Ascending aorta (tissue), 2 donors: ENCODE data around the gene SLC30A10. TPM values are rescaled to one million over a fixed set of nuclear protein-coding genes. Genes with fewer than 3 reads are reported as not detected.
"Not testable (repeated sequence)": the region's sequence is repeated elsewhere in the genome, so short reads cannot be mapped to it uniquely, and the experiment has no call there.

Experiments
- DNase-seq, 2 donors: peaks; one replicate each; pipeline ENCODE4 v3.0.0-alpha.2; 2019; ENCODE audit warnings: low spot score in 2 of 2
- H3K27ac ChIP-seq, 2 donors: fragments of 200-600 bp; sonication (generic); one replicate each; pipeline ENCODE4 v1.5.1; 2016 to 2017; ENCODE audit warnings: mild to moderate bottlenecking in 1 of 2
- H3K27me3 ChIP-seq: fragments of 200-600 bp; sonication (generic); one replicate; pipeline ENCODE4 v1.5.1; 2017
- H3K36me3 ChIP-seq, 2 donors: fragments of 200-600 bp; sonication (generic); one replicate each; pipeline ENCODE4 v1.5.1; 2016
- H3K4me1 ChIP-seq, 2 donors: fragments of 200-600 bp; sonication (generic); one replicate each; pipeline ENCODE4 v1.5.1; 2016 to 2017; ENCODE audit warnings: mild to moderate bottlenecking in 1 of 2
- H3K4me3 ChIP-seq, 2 donors: fragments of 200-600 bp; sonication (generic); one replicate each; pipeline ENCODE4 v1.5.1; 2016 to 2017; ENCODE audit warnings: mild to moderate bottlenecking in 1 of 2
- H3K9me3 ChIP-seq, 2 donors: fragments of 200-600 bp; sonication (generic); one replicate each; pipeline ENCODE4 v1.5.1; 2016
- CTCF ChIP-seq, 3 experiments: fragments of 200-600 bp in 2 of 3; fragments of 450-650 bp in 1 of 3; sonication (generic) in 2 of 3; IDR thresholded peaks; one replicate each; pipeline ENCODE4 v1.5.1; 2016 to 2019; ENCODE audit warnings: antibody characterized with exemption in 3 of 3, mild to moderate bottlenecking in 1 of 3, moderate library complexity in 1 of 3
- intact Hi-C: fragments of 100-400 bp; cut with DNase I; formaldehyde crosslinking; loops from one replicate; pipeline ENCODE4 v1.15.1; 2023
- total RNA-seq: library from RNA; depleted of rRNA; stranded (reverse); fragments of >200 nt; gene quantifications from one replicate; pipeline ENCODE4 v1.1.0, GENCODE V29; 2016

Gene SLC30A10
- total RNA-seq, 1 donor from 2014 or later = not detected

DNA sequence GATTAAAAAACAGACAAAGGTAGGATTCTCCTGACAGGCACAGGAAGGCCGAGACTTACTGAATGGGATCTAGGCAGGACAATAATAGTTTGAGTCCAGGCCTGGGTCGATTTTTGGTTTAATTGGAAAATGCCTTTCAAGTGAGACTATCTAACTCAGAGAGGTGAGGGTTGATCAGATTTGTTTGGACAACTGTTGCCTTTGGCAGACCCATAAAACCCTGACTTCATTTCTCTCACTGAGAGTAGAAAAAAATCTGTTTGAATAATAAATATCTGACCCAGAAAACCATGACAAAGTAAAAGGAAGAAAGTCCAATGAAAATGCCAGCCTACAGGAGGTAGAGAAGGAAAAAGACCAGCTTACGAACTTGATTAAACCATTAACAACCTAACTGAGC, 12.3 kb upstream of the SLC30A10 start:
- no peak for DNase-seq
- Histone ChIP-seq H3K27ac (no peak overlapping the region), H3K27me3 (no peaks in the 10 kb centered on the region), H3K4me1 (no peaks in the 10 kb centered on the region), H3K36me3 (no peaks in the 10 kb centered on the region), H3K9me3 (no peaks in the 10 kb centered on the region), H3K4me3 (no peak overlapping the region)
- no peak for TF ChIP-seq CTCF (IDR thresholded peaks at IDR 0.05)
- intact Hi-C loops = no loop called here

DNA sequence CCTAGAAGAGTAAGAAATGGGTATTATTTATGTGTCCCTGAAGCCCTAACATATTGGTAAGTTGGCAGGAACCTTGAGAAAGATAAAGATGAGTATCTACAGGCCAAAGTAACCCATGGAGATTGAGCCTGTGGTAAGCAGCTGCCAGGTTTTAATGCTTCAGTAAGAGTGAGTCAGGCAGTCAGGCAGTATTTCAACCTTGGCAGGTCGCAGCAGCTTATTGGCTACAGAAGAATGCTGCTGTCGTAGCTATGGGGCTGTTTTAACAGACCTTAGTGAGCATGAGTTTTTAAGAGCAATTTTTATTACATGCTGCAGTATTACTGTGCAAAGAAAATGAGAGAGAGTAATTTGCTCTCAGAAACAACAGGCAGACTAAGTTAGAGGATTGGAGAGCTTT, 10.3 kb upstream of the SLC30A10 start:
- Histone ChIP-seq H3K27me3 (no peaks in the 10 kb centered on the region), H3K4me1 (no peaks in the 10 kb centered on the region), H3K36me3 (no peaks in the 10 kb centered on the region), H3K27ac (no peak overlapping the region), H3K9me3 (no peaks in the 10 kb centered on the region), H3K4me3 (no peak overlapping the region)
- intact Hi-C loops = no loop called here
- DNase-seq = no peak
- no peak for TF ChIP-seq CTCF (IDR thresholded peaks at IDR 0.05)

GRCh38 chr1:219933763-219934162, 5.4 kb upstream of the SLC30A10 start:
- not testable (repeated sequence) for H3K4me1 ChIP-seq

GRCh38 chr1:219931033-219931432, 2.7 kb upstream of the SLC30A10 start:
- no peak for DNase-seq
- Histone ChIP-seq H3K36me3 (no peaks in the 10 kb centered on the region), H3K27me3 (peaks cover 3% of the 10 kb centered on the region), H3K9me3 (no peaks in the 10 kb centered on the region), H3K4me3 (no peak overlapping the region), H3K27ac (no peak overlapping the region), H3K4me1 (no peaks in the 10 kb centered on the region)
- intact Hi-C loops = no loop called here
- no peak for TF ChIP-seq CTCF (IDR thresholded peaks at IDR 0.05)

More at GRCh38 chr1:219933763-219934162, 5.4 kb upstream of the SLC30A10 start:
- H3K27ac ChIP-seq, intact Hi-C loops, H3K36me3 ChIP-seq, DNase-seq, H3K4me3 ChIP-seq, H3K9me3 ChIP-seq, H3K27me3 ChIP-seq: not testable (repeated sequence)

DNA sequence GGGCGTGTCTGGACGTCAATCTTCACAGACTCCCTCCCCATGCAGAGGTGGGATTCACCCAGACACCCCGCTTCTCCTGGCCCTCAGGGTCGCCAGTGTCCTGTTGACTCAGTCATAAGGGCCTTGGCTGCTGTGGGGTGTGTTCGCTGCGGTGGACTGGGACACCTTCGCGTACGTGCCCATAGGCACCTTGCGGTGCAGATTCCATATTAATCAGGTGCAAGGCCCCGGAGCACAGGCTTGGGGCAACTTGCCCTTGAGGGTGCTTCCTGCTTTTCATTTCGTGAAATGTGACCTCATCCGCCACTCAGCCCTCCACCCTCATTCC, 398 bp upstream of the SLC30A10 start:
- peaks cover 3% of the 10 kb centered on the region for H3K27me3 ChIP-seq
- no peaks in the 10 kb centered on the region for H3K9me3 ChIP-seq
- no peak overlapping the region for H3K27ac ChIP-seq
- TF ChIP-seq CTCF (IDR thresholded peaks at IDR 0.05) = no peak
- H3K4me1 ChIP-seq = no peaks in the 10 kb centered on the region
- H3K4me3 ChIP-seq = peak overlapping the region in 1 of 2 donors; percentile 61
- DNase-seq = no peak
- no peaks in the 10 kb centered on the region for H3K36me3 ChIP-seq
- intact Hi-C loops = no loop called here

DNA sequence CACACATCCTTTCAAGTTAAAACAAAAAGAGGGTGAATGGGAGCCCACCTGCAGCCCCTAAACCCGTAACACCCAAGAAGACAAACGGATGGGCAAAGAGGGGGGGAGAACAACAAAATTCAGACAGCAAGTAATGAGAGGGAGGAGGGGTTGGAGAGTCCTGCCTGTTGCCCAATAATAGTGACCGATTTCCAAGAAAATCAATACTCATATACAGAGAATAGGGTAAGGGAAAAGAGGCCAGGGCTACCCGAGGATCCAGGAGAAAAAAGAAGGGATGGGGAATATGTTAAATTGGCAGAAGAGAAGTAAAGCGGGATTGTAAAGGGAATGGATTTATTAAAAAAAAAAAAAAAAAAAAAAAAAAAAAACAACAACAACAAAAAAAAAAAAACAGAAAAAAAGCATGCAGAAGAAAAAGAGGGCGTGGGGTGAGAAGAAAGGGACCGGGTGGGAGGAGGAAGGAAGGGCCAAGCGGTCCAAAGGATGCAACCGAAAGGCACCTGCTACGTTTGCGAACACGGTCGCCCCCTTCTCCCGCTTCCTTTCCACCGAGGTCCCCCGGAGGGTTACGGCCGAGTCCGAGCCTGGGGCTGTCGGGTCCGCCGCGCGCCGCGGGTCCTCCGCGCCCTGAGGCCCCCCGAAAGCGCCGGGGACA, 930 bp downstream of the SLC30A10 start:
- Histone ChIP-seq H3K4me3 (peak overlapping the region; percentile 49 to 61), H3K4me1 (no peaks in the 10 kb centered on the region), H3K36me3 (no peaks in the 10 kb centered on the region), H3K27me3 (peaks cover 3% of the 10 kb centered on the region), H3K9me3 (no peaks in the 10 kb centered on the region), H3K27ac (no peak overlapping the region)
- intact Hi-C loops = no loop called here
- no peak for DNase-seq
- no peak for TF ChIP-seq CTCF (IDR thresholded peaks at IDR 0.05)
